B cell (primary cell): ENCODE measurements around the gene NSUN6. TPM values are rescaled to one million over a fixed set of nuclear protein-coding genes. Genes with fewer than 3 reads are reported as not detected.

ENCODE experiments used
- ATAC-seq: fragments of 200-7000 bp; cut with Tn5 transposase; one replicate; pipeline ENCODE4 v1.10.0; 2021; ENCODE audit warnings: low read depth, mild to moderate bottlenecking, moderate number of reproducible peaks, moderate library complexity
- CTCF ChIA-PET: fragments of 350-600 bp; sonication (Branson Sonifier 250); formaldehyde crosslinking; loops from one replicate; lab custom pipeline; 2021; ENCODE audit warnings: antibody characterized with exemption, inconsistent platforms; lab: Charles Lee
- POLR2A ChIA-PET: fragments of 350-600 bp; sonication (Branson Sonifier 250); formaldehyde crosslinking; loops from one replicate; lab custom pipeline; 2021; ENCODE audit warnings: antibody characterized with exemption; lab: Charles Lee
- DNase-seq: peaks from one replicate; pipeline ENCODE4 v3.0.0; 2013
- H2AFZ ChIP-seq: 2 replicates; pipeline ENCODE4 v1.6.1; 2012; ENCODE audit warnings: mild to moderate bottlenecking, low read depth, low read length; ENCODE audit not compliant: insufficient read depth, poor library complexity, severe bottlenecking
- H3K27ac ChIP-seq, 2 donors: 1 replicate in 1 of 2; 2 replicates in 1 of 2; pipeline ENCODE4 v1.5.1; 2012 to 2013; ENCODE audit warnings: low read length in 2 of 2, mild to moderate bottlenecking in 2 of 2, moderate library complexity in 1 of 2
- H3K27me3 ChIP-seq, 4 experiments: fragments of 200-600 bp in 1 of 4; sonication (generic) in 1 of 4; replicated peaks in 1 of 4; 1 replicate in 2 of 4; 2 replicates in 2 of 4; pipeline versions ENCODE4 v1.6.1 to v1.7.0; 2013 to 2016; ENCODE audit warnings: low read length in 3 of 4, mild to moderate bottlenecking in 2 of 4, mixed read lengths in 1 of 4, moderate library complexity in 1 of 4; ENCODE audit not compliant: insufficient read depth in 4 of 4, control insufficient read depth in 3 of 4; ENCODE audit errors: control extremely low read depth in 1 of 4
- H3K36me3 ChIP-seq, 2 experiments: replicated peaks in 1 of 2; 1 replicate in 1 of 2; 2 replicates in 1 of 2; pipeline versions ENCODE4 v1.6.1 to v1.7.1; 2013; ENCODE audit warnings: low read length in 1 of 2; ENCODE audit not compliant: insufficient read depth in 2 of 2, control insufficient read depth in 1 of 2; ENCODE audit errors: control extremely low read depth in 1 of 2, extremely low read depth in 1 of 2
- H3K4me1 ChIP-seq, 2 donors: fragments of 200-600 bp in 1 of 2; sonication (generic) in 1 of 2; 1 replicate in 1 of 2; 2 replicates in 1 of 2; pipeline versions ENCODE4 v1.5.1 to v1.6.1; 2013 to 2017; ENCODE audit warnings: low read length in 2 of 2; ENCODE audit not compliant: control insufficient read depth in 2 of 2, insufficient read depth in 2 of 2
- H3K4me2 ChIP-seq: replicated peaks from 2 replicates; pipeline ENCODE3; 2012; ENCODE audit warnings: mild to moderate bottlenecking, low read depth, low read length; ENCODE audit not compliant: poor library complexity, severe bottlenecking
- H3K4me3 ChIP-seq, 5 experiments: fragments of 200-600 bp in 1 of 5; sonication (generic) in 1 of 5; 1 replicate in 3 of 5; 2 replicates in 2 of 5; pipeline versions ENCODE4 v1.5.1 to v1.7.0; 2011 to 2016; ENCODE audit warnings: low read length in 4 of 5, mild to moderate bottlenecking in 4 of 5, low read depth in 2 of 5, control low read depth in 1 of 5, moderate library complexity in 1 of 5; ENCODE audit not compliant: insufficient read depth in 1 of 5; ENCODE audit errors: control extremely low read depth in 1 of 5, extremely low read depth in 1 of 5
- H3K79me2 ChIP-seq: fragments of 200-600 bp; sonication (generic); one replicate; pipeline ENCODE4 v1.6.0; 2016; ENCODE audit warnings: low read length; ENCODE audit not compliant: control insufficient read depth, insufficient read depth
- H3K9ac ChIP-seq: fragments of 200-600 bp; sonication (generic); 2 replicates; pipeline ENCODE4 v1.6.1; 2017; ENCODE audit warnings: mild to moderate bottlenecking, low read length, moderate library complexity
- H3K9me3 ChIP-seq, 3 donors: one replicate each; pipeline versions ENCODE4 v1.6.1 to v1.7.1; 2013; ENCODE audit warnings: low read length in 2 of 3; ENCODE audit not compliant: control insufficient read depth in 2 of 3, insufficient read depth in 1 of 3; ENCODE audit errors: control extremely low read depth in 1 of 3
- H4K20me1 ChIP-seq: 2 replicates; pipeline ENCODE4 v1.6.0; 2012; ENCODE audit warnings: mild to moderate bottlenecking, low read length; ENCODE audit not compliant: insufficient read depth, control insufficient read depth, poor library complexity, severe bottlenecking
- H3K27ac Mint-ChIP-seq: one replicate; pipeline ENCODE4 v1.8.0; 2021; ENCODE audit warnings: mixed read lengths
- H3K27me3 Mint-ChIP-seq: one replicate; pipeline ENCODE4 v1.8.0; 2021; ENCODE audit warnings: mixed read lengths
- H3K4me1 Mint-ChIP-seq: one replicate; pipeline ENCODE4 v1.8.0; 2021; ENCODE audit warnings: mixed read lengths
- H3K4me3 Mint-ChIP-seq: one replicate; pipeline ENCODE4 v1.8.0; 2021; ENCODE audit warnings: mixed read lengths
- H3K9me3 Mint-ChIP-seq: one replicate; pipeline ENCODE4 v1.8.0; 2022; ENCODE audit warnings: mixed read lengths; ENCODE audit not compliant: insufficient read depth
- EZH2 ChIP-seq: IDR thresholded peaks from 2 replicates; pipeline ENCODE4 v1.6.1; 2012; ENCODE audit warnings: borderline replicate concordance, low read depth, mild to moderate bottlenecking, moderate library complexity, low read length; ENCODE audit not compliant: insufficient read depth, poor library complexity, severe bottlenecking
- WGBS: methylation state at CpG from one replicate; pipeline ENCODE4 v1.1.5; 2013; ENCODE audit warnings: missing lambda C conversion rate; ENCODE audit not compliant: insufficient coverage; 5-methylcytosine and 5-hydroxymethylcytosine counted together
- intact Hi-C: fragments of 100-400 bp; cut with micrococcal nuclease; formaldehyde crosslinking; loops from one replicate; pipeline ENCODE4 v1.10.0; 2022
- polyA plus RNA-seq: library from polyadenylated mRNA; depleted of rRNA; stranded (reverse); fragments of >200 nt; gene quantifications from 2 replicates; pipeline ENCODE4 v1.2.3, GENCODE V29; 2012
- total RNA-seq, 2 donors: library from RNA; stranded (reverse); fragments of 120-200 nt in 1 of 2; gene quantifications; 1 replicate in 1 of 2; 2 replicates in 1 of 2; pipeline versions ENCODE4 v1.2.3 to v1.2.4, GENCODE V29; 2013 to 2022
- TF ChIP-seq, protein P1 (sequence below): fragments of 200-600 bp; IDR thresholded peaks from one replicate; pipeline ENCODE4 v1.8.0; 2022; ENCODE audit warnings: antibody characterized with exemption, mild to moderate bottlenecking

Gene NSUN6
- total and polyA plus RNA-seq, 2 donors (not counting 1 experiment from before 2014, with no cell fraction given): 13.4 to 27.9 TPM

DNA sequence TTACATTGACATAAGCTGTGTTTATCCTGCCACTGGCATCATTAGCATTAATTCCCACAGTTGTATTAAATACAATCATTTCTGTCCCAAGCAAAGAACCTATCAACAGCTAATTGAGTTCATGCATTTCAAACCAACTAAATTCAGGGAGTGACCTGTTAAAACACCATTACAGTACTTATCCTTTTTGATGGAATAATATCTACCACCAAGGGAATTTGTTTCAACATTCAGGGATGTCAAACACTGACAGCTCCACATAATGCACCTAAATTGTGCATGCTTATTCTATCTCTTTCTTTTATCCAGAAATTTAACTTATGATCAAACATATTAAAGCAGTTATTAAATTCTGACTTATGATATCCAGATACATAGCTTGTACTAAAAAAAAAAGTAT, 136.8 kb downstream of the NSUN6 start:
- intact Hi-C loops: no loop called here
- ATAC-seq: no peak
- CTCF ChIA-PET: no interaction called here

DNA sequence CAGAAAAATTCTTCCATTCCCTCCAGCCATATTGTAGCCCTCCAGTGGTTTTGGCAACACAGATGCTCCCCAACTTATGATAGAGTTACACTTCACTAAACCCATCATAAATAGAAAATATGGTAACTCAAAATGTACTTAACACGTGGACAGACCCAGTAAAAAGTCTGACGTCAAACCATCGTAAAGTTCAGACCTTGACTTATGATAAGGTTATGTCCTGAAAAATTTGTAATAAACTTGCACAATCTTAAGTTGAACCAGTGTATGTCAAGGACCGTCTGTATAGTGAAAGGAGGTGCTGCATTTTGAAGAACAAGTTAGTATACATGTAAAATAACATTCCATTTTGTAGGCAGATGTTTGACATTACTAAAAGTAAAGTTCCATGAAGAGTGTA, 142.8 kb downstream of the NSUN6 start:
- TF ChIP-seq EZH2: no peak
- TF ChIP-seq, protein P1, sequence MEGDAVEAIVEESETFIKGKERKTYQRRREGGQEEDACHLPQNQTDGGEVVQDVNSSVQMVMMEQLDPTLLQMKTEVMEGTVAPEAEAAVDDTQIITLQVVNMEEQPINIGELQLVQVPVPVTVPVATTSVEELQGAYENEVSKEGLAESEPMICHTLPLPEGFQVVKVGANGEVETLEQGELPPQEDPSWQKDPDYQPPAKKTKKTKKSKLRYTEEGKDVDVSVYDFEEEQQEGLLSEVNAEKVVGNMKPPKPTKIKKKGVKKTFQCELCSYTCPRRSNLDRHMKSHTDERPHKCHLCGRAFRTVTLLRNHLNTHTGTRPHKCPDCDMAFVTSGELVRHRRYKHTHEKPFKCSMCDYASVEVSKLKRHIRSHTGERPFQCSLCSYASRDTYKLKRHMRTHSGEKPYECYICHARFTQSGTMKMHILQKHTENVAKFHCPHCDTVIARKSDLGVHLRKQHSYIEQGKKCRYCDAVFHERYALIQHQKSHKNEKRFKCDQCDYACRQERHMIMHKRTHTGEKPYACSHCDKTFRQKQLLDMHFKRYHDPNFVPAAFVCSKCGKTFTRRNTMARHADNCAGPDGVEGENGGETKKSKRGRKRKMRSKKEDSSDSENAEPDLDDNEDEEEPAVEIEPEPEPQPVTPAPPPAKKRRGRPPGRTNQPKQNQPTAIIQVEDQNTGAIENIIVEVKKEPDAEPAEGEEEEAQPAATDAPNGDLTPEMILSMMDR: no peak
- Mint-ChIP-seq H3K4me3 (no peak overlapping the region), H3K9me3 (no peaks in the 10 kb centered on the region), H3K4me1 (no peaks in the 10 kb centered on the region), H3K27me3 (no peaks in the 10 kb centered on the region), H3K27ac (no peak overlapping the region)
- intact Hi-C loops: no loop called here
- H3K27me3 ChIP-seq: no peaks in the 10 kb centered on the region
- H3K27ac ChIP-seq: no peak overlapping the region
- H3K79me2 ChIP-seq: no peaks in the 10 kb centered on the region
- no peaks in the 10 kb centered on the region for H3K36me3 ChIP-seq
- WGBS: 100% methylated on average over 2 of the region's 4 CpGs
- no peaks in the 10 kb centered on the region for H4K20me1 ChIP-seq
- ATAC-seq (no peak), DNase-seq (no peak)
- H2AFZ ChIP-seq: no peak overlapping the region
- no peak overlapping the region for H3K9ac ChIP-seq
- H3K4me3 ChIP-seq: no peak overlapping the region
- no peaks in the 10 kb centered on the region for H3K4me1 ChIP-seq
- POLR2A ChIA-PET: no interaction called here
- H3K9me3 ChIP-seq: peaks cover 0 to 3% (median 0%) of the 10 kb centered on the region in 3 donors
- CTCF ChIA-PET: no interaction called here
- H3K4me2 ChIP-seq: no peak overlapping the region

More for the DNA sequence above, 136.8 kb downstream of the NSUN6 start:
- no peak overlapping the region for H3K27ac ChIP-seq
- H3K9me3 Mint-ChIP-seq: no peaks in the 10 kb centered on the region
- H3K4me1 ChIP-seq: no peaks in the 10 kb centered on the region
- H3K9ac ChIP-seq: no peak overlapping the region
- H3K36me3 ChIP-seq: no peaks in the 10 kb centered on the region
- no peak overlapping the region for H3K27ac Mint-ChIP-seq
- no peaks in the 10 kb centered on the region for H3K79me2 ChIP-seq
- no peak overlapping the region for H3K4me3 Mint-ChIP-seq
- POLR2A ChIA-PET: no interaction called here
- no peak overlapping the region for H3K4me2 ChIP-seq
- no peak overlapping the region for H2AFZ ChIP-seq
- H3K4me1 Mint-ChIP-seq: no peaks in the 10 kb centered on the region
- no peaks in the 10 kb centered on the region for H3K27me3 Mint-ChIP-seq
- no peaks in the 10 kb centered on the region for H3K27me3 ChIP-seq
- H3K4me3 ChIP-seq: no peak overlapping the region
- TF ChIP-seq, protein P1: no peak
- TF ChIP-seq EZH2: no peak
- no peak for DNase-seq
- H4K20me1 ChIP-seq: no peaks in the 10 kb centered on the region
- H3K9me3 ChIP-seq: peaks cover 0 to 3% (median 0%) of the 10 kb centered on the region in 3 donors
